AG04450 (cell line): ENCODE data around the gene SLC8A2. TPM values are rescaled to one million over a fixed set of nuclear protein-coding genes. Genes with fewer than 3 reads are reported as not detected.

Experiments
- CTCF ChIA-PET: fragments of 300-600, 350-600 bp; formaldehyde crosslinking; extraction: SDS; loops from one replicate; lab custom pipeline; 2022; ENCODE audit warnings: antibody characterized with exemption, inconsistent platforms; lab: Charles Lee
- POLR2A ChIA-PET: fragments of 350-600 bp; formaldehyde crosslinking; extraction: SDS; loops from one replicate; lab custom pipeline; 2021; ENCODE audit warnings: antibody characterized with exemption, inconsistent platforms; lab: Yijun Ruan, JAX
- DNase-seq: peaks from one replicate; pipeline ENCODE4 v3.0.0-alpha.2; 2011; ENCODE audit warnings: low read depth, low spot score
- H3K27ac ChIP-seq: one replicate; pipeline ENCODE4 v1.5.1; 2012; ENCODE audit warnings: low read depth, low read length, control low read depth
- H3K27me3 ChIP-seq: one replicate; pipeline ENCODE4 v1.6.0; 2012; ENCODE audit warnings: low read length; ENCODE audit not compliant: control insufficient read depth, insufficient read depth
- H3K4me3 ChIP-seq: 2 replicates; pipeline ENCODE4 v1.5.1; 2011; ENCODE audit warnings: mild to moderate bottlenecking, low read depth, low read length, control low read depth
- H3K9me3 ChIP-seq: 2 replicates; pipeline ENCODE4 v1.5.1; 2012; ENCODE audit warnings: low read length; ENCODE audit not compliant: control insufficient read depth, insufficient read depth
- polyA plus RNA-seq: library from polyadenylated mRNA; depleted of rRNA; stranded (reverse); fragments of >200 nt; gene quantifications from 2 replicates; pipeline ENCODE4 v1.2.3, GENCODE V29; 2011
- TF ChIP-seq, protein P1 (sequence below): IDR thresholded peaks from 2 replicates; pipeline ENCODE4 v1.5.1; 2011; ENCODE audit warnings: low read depth, low read length, control low read depth, inconsistent platforms

SLC8A2 gene
- polyA plus RNA-seq, 1 experiment = 0.05 TPM

DNA sequence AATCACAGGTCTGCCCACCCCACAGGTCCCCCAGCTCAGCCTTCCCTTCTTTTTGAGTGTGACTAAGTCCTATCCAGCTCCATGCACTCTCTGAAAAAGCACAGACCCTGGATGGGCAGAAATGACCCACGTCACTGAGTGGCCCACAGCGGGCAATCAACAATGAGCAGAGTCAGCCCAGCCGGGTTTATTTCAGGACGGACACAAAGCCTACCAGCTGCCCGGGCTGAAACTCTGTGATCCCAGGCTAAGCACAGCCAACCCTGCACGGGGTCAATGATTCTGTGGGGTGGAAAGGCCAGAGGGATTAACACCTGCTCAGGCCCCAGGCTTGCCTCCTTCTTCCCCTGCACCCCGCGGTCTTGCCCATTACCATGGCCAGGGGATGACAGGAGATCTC is 34.8 kb upstream of the SLC8A2 start:
- no peak overlapping the region for H3K27ac ChIP-seq
- H3K4me3 ChIP-seq = no peak overlapping the region
- H3K27me3 ChIP-seq = no peaks in the 10 kb centered on the region
- TF ChIP-seq, protein P1, sequence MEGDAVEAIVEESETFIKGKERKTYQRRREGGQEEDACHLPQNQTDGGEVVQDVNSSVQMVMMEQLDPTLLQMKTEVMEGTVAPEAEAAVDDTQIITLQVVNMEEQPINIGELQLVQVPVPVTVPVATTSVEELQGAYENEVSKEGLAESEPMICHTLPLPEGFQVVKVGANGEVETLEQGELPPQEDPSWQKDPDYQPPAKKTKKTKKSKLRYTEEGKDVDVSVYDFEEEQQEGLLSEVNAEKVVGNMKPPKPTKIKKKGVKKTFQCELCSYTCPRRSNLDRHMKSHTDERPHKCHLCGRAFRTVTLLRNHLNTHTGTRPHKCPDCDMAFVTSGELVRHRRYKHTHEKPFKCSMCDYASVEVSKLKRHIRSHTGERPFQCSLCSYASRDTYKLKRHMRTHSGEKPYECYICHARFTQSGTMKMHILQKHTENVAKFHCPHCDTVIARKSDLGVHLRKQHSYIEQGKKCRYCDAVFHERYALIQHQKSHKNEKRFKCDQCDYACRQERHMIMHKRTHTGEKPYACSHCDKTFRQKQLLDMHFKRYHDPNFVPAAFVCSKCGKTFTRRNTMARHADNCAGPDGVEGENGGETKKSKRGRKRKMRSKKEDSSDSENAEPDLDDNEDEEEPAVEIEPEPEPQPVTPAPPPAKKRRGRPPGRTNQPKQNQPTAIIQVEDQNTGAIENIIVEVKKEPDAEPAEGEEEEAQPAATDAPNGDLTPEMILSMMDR = no peak
- no peaks in the 10 kb centered on the region for H3K9me3 ChIP-seq
- no peak for DNase-seq
- ChIA-PET CTCF (no interaction called here), POLR2A (interaction anchor here (0.6 to 0.7 kb wide), 2 partner anchors 61 to 169 kb away, joined by 4 to 8 read pairs; no protein-coding TSS in a partner anchor)

DNA sequence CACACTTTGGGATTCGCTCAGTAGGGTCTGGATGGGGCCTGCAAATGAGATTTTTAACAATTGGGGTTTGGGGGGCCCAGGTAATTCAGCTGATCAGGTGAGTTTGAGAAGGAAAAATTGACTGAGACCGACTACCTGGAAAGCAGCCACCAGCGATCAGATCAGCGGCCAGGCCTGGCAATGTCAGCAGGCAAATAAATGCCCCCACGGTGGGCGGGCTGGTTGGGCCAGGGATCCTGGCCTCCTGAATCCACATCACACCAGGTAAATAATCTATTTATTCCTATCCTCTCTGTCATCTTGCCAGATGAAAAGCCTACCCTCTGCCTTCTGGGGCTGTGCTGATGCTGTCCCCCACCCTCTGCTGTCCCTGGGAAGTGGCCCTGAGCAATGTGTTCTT is 33.8 kb upstream of the SLC8A2 start:
- H3K9me3 ChIP-seq = no peaks in the 10 kb centered on the region
- TF ChIP-seq, protein P1 = no peak
- no peak for DNase-seq
- ChIA-PET CTCF (no interaction called here), POLR2A (interaction anchor here (0.7 kb wide), 1 partner anchor 170 kb away, joined by 8 read pairs; no protein-coding TSS in a partner anchor)
- H3K27ac ChIP-seq = no peak overlapping the region
- H3K27me3 ChIP-seq = no peaks in the 10 kb centered on the region
- H3K4me3 ChIP-seq = no peak overlapping the region

DNA sequence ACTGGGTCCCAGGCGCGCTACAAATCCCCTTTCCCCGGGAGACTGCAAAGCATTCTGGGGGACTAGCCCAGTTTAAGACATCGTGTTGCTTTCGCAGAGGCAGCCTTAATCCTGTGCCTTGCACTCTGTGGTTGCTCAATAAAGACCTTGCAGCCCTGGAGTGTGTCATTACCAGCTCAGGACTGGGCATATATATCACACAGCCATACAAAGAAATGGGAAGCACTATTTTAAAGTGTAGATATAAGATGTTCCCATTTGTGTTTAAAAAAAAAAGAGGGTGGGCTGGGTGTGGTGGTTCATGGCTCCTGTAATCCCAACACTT is 32.1 kb upstream of the SLC8A2 start:
- H3K27me3 ChIP-seq = no peaks in the 10 kb centered on the region
- TF ChIP-seq, protein P1 = no peak
- DNase-seq = no peak
- POLR2A ChIA-PET = no interaction called here
- H3K4me3 ChIP-seq = no peak overlapping the region
- CTCF ChIA-PET = interaction anchor here (0.8 kb wide), 1 partner anchor 219 kb away, joined by 3 read pairs; no protein-coding TSS in a partner anchor
- H3K9me3 ChIP-seq = no peaks in the 10 kb centered on the region
- H3K27ac ChIP-seq = no peak overlapping the region

DNA sequence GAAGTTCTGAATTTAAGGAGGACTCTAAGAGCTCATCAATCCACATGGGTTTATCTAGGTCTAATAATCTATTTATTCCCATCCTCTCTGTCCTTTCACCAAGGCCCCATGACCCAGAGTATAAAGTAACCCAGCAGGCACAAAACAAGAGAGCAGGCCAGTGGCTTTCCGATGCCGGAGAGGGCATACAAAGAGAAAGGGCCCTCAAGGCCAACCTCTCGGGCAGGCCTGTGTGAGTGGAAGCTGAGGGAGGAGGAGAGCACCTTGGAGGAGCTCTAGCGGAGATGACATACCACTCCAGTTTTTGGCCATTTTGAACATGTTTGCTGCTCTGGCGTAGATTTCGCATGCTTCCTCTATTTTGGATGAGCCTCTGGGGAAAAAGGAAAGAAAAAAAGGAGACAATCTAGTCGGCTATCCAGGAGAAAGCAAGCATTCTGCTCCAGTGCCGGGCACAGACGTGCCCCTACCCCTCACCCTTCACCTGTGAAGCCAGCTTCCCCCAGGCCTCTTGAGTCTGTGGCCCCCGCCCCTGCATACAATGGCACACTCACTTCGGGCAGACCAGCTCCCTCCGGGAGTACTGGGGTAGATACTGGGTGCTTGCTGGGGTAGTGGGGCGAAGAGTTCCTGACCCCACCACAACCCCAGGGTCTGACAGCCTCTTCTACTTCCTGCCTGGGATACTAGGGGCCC is 31.6 kb upstream of the SLC8A2 start:
- Histone ChIP-seq H3K4me3 (no peak overlapping the region), H3K27ac (no peak overlapping the region), H3K9me3 (no peaks in the 10 kb centered on the region), H3K27me3 (no peaks in the 10 kb centered on the region)
- ChIA-PET POLR2A (interaction anchor here (0.6 to 1.7 kb wide), 2 partner anchors 19 to 22 kb away, joined by 4 to 10 read pairs; partner anchors contain the start of gene KPTN), CTCF (interaction anchor here (0.8 to 1.1 kb wide), 2 partner anchors 69 to 219 kb away, joined by 3 read pairs; no protein-coding TSS in a partner anchor)
- TF ChIP-seq, protein P1 = no peak
- DNase-seq = no peak
